ENCODE results near the gene TMEM109.

The TMEM109 gene

DNA sequence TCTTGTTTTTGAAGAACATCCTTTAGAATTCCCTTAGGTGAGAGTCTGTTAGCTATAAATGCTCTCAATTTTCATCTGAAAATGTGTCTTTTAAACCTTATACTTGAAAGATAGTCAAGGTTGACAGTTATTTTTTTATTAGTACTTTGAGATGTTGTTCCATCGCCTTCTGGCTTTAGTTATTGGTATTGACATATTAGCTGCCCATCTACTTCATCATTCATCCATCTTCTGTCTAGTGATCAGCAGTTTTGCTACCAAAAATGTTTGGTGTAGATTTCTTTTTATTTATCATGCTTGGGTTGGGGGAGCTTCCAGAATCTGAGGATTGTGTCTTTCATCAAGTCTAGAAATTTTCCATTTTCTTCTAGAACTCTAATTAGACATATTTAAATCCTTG is 54.3 kb downstream of the TMEM109 start:
- TF ChIP-seq MZF1 (tag by site-specific recombination; IDR thresholded peaks at IDR 0.05; ENCODE audit: borderline replicate concordance) (no peak), ZNF558 (tag by site-specific recombination; IDR thresholded peaks at IDR 0.05) (0 out of 2 replicates have a peak, but pooled peaks have one; percentile 56), ZNF561 (tag by site-specific recombination; IDR thresholded peaks at IDR 0.05; ENCODE audit: borderline replicate concordance) (no peak), ZNF529 (tag by site-specific recombination; IDR thresholded peaks at IDR 0.05; ENCODE audit: insufficient replicate concordance) (no peak), ZSCAN30 (tag by site-specific recombination; IDR thresholded peaks at IDR 0.05) (no peak), ZNF48 (tag by site-specific recombination; IDR thresholded peaks at IDR 0.05) (no peak), GLIS2 (tag by site-specific recombination; IDR thresholded peaks at IDR 0.05) (no peak), SETDB1 (IDR thresholded peaks at IDR 0.05; ENCODE audit: insufficient read length, low read length) (peak; percentile 61), ZNF624 (tag by site-specific recombination; IDR thresholded peaks at IDR 0.05) (no peak), ZNF670 (tag by site-specific recombination; IDR thresholded peaks at IDR 0.05; ENCODE audit: low read depth) (no peak), ZNF16 (tag by site-specific recombination; IDR thresholded peaks at IDR 0.05; ENCODE audit: low read depth) (no peak), ZBTB8A (tag by site-specific recombination; IDR thresholded peaks at IDR 0.05) (no peak), ZNF530 (tag by site-specific recombination; IDR thresholded peaks at IDR 0.05; ENCODE audit: low read depth) (no peak)
- TF ChIP-seq, protein P1, sequence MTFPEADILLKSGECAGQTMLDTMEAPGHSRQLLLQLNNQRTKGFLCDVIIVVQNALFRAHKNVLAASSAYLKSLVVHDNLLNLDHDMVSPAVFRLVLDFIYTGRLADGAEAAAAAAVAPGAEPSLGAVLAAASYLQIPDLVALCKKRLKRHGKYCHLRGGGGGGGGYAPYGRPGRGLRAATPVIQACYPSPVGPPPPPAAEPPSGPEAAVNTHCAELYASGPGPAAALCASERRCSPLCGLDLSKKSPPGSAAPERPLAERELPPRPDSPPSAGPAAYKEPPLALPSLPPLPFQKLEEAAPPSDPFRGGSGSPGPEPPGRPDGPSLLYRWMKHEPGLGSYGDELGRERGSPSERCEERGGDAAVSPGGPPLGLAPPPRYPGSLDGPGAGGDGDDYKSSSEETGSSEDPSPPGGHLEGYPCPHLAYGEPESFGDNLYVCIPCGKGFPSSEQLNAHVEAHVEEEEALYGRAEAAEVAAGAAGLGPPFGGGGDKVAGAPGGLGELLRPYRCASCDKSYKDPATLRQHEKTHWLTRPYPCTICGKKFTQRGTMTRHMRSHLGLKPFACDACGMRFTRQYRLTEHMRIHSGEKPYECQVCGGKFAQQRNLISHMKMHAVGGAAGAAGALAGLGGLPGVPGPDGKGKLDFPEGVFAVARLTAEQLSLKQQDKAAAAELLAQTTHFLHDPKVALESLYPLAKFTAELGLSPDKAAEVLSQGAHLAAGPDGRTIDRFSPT (tag by site-specific recombination; IDR thresholded peaks at IDR 0.05), result no peak
- no peak overlapping the region for H3K4me3 ChIP-seq (ENCODE audit: low read depth, low read length)
- H3K9me3 ChIP-seq (ENCODE audit: control insufficient read depth, insufficient read depth, low read depth, low read length), result no peaks in the 10 kb centered on the region
- no peaks in the 10 kb centered on the region for H3K4me1 ChIP-seq (ENCODE audit: control insufficient read depth, insufficient read depth, low read length)
- no peaks in the 10 kb centered on the region for H3K36me3 ChIP-seq (ENCODE audit: control insufficient read depth in 2 of 2, insufficient read depth in 1 of 2, low read length in 2 of 2)
- no peak overlapping the region for H3K27ac ChIP-seq (ENCODE audit: extremely low read depth, low read depth, low read length)
- ChIA-PET CTCF (interaction anchor here (0.6 kb wide), 1 partner anchor 28 kb away, joined by 3 read pairs; no protein-coding TSS in a partner anchor), POLR2A (no interaction called here)

- H3K4me1 ChIP-seq (ENCODE audit: control insufficient read depth, insufficient read depth, low read length), result no peaks in the 10 kb centered on the region
- TF ChIP-seq ZNF654 (tag by site-specific recombination; IDR thresholded peaks at IDR 0.05; ENCODE audit: low read depth), result peak; percentile 28
- TF ChIP-seq, protein P2, sequence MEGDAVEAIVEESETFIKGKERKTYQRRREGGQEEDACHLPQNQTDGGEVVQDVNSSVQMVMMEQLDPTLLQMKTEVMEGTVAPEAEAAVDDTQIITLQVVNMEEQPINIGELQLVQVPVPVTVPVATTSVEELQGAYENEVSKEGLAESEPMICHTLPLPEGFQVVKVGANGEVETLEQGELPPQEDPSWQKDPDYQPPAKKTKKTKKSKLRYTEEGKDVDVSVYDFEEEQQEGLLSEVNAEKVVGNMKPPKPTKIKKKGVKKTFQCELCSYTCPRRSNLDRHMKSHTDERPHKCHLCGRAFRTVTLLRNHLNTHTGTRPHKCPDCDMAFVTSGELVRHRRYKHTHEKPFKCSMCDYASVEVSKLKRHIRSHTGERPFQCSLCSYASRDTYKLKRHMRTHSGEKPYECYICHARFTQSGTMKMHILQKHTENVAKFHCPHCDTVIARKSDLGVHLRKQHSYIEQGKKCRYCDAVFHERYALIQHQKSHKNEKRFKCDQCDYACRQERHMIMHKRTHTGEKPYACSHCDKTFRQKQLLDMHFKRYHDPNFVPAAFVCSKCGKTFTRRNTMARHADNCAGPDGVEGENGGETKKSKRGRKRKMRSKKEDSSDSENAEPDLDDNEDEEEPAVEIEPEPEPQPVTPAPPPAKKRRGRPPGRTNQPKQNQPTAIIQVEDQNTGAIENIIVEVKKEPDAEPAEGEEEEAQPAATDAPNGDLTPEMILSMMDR (tag by site-specific recombination; IDR thresholded peaks at IDR 0.05), result peak; percentile 53
- no peak for TF ChIP-seq ZNF776 (tag by site-specific recombination; IDR thresholded peaks at IDR 0.05; ENCODE audit: borderline replicate concordance)
- 0 out of 2 replicates have a peak, but pooled peaks have one; percentile 23 for TF ChIP-seq ZNF2 (tag by site-specific recombination; IDR thresholded peaks at IDR 0.05)
- no peak overlapping the region for H3K27ac ChIP-seq (ENCODE audit: extremely low read depth, low read depth, low read length)
- no peaks in the 10 kb centered on the region for H3K9me3 ChIP-seq (ENCODE audit: control insufficient read depth, insufficient read depth, low read depth, low read length)
- CTCF ChIA-PET, result interaction anchor here (0.6 to 2.6 kb wide), 22 partner anchors 8 to 217 kb away, joined by 3 to 10 read pairs (median 4); no protein-coding TSS in a partner anchor
- POLR2A ChIA-PET, result interaction anchor here (0.7 kb wide), 1 partner anchor 68 kb away, joined by 3 read pairs; no protein-coding TSS in a partner anchor
- no peak overlapping the region for H3K4me3 ChIP-seq (ENCODE audit: low read depth, low read length)
- no peaks in the 10 kb centered on the region for H3K36me3 ChIP-seq (ENCODE audit: control insufficient read depth in 2 of 2, insufficient read depth in 1 of 2, low read length in 2 of 2)
These were observed 56.4 kb downstream of the TMEM109 start for GRCh38 chr11:60970369-60970774.

DNA sequence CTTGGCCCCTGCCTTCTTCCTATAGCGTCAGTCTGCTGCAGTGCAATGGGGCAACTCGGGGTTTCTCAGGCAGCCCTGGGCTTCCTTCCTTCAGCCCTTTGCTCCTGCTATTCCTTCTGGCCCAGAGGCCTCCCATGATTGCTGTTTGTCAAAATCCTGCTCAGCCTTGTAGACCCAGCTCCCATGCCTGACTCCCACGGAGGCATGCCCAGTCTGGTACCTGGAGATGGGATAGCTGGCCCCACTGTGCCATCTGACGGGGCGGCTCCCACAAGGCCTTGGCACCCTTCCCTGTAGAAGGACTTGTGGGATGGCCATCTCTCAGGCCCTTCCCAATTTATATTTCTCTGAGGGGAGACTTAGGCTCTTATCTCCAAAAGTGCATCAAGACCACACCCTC is 56.9 kb downstream of the TMEM109 start:
- Histone ChIP-seq H3K4me1 (ENCODE audit: control insufficient read depth, insufficient read depth, low read length) (no peaks in the 10 kb centered on the region), H3K4me3 (ENCODE audit: low read depth, low read length) (no peak overlapping the region), H3K36me3 (ENCODE audit: control insufficient read depth in 2 of 2, insufficient read depth in 1 of 2, low read length in 2 of 2) (no peaks in the 10 kb centered on the region), H3K27ac (ENCODE audit: extremely low read depth, low read depth, low read length) (no peak overlapping the region), H3K9me3 (ENCODE audit: control insufficient read depth, insufficient read depth, low read depth, low read length) (no peaks in the 10 kb centered on the region)
- POLR2A ChIA-PET, result no interaction called here
- CTCF ChIA-PET, result interaction anchor here (0.6 to 2.6 kb wide), 11 partner anchors 8 to 163 kb away, joined by 3 to 10 read pairs (median 4); no protein-coding TSS in a partner anchor
- no peak for TF ChIP-seq ZNF121 (tag by site-specific recombination; IDR thresholded peaks at IDR 0.05)
- TF ChIP-seq ZNF571 (tag by site-specific recombination; IDR thresholded peaks at IDR 0.05), result no peak
- no peak for TF ChIP-seq ZNF148 (tag by site-specific recombination; IDR thresholded peaks at IDR 0.05; ENCODE audit: borderline replicate concordance)
- no peak for TF ChIP-seq REST (tag by site-specific recombination; IDR thresholded peaks at IDR 0.05)
- TF ChIP-seq ZNF747 (tag by site-specific recombination; IDR thresholded peaks at IDR 0.05), result no peak

Measured in HEK293 (cell line).